ENCODE results near the gene ZC3H7B.
"Not testable (repeated sequence)": the region's sequence is repeated elsewhere in the genome, so short reads cannot be mapped to it uniquely, and the experiment has no call there.

ZC3H7B gene

GRCh38 chr22:41383085-41383484 lies 81.8 kb downstream of the ZC3H7B start:
- DNase-seq: no peak

- DNase-seq: no peak
Measured at GRCh38 chr22:41384128-41384527, 82.8 kb downstream of the ZC3H7B start.

- DNase-seq: no peak
Measured at GRCh38 chr22:41387341-41387740, 86.0 kb downstream of the ZC3H7B start.

GRCh38 chr22:41394012-41394356 lies 92.7 kb downstream of the ZC3H7B start:
- no peak for DNase-seq

- DNase-seq: no peak
Measured at GRCh38 chr22:41395531-41396240, 94.4 kb downstream of the ZC3H7B start.

- DNase-seq: no peak
Measured at GRCh38 chr22:41397143-41397811, 96.0 kb downstream of the ZC3H7B start.

GRCh38 chr22:41398921-41399320 lies 97.6 kb downstream of the ZC3H7B start:
- no peak for DNase-seq

- no peak for DNase-seq
Measured at GRCh38 chr22:41401781-41402648, 100.7 kb downstream of the ZC3H7B start.

GRCh38 chr22:41402851-41403250 lies 101.5 kb downstream of the ZC3H7B start:
- not testable (repeated sequence) for DNase-seq

- DNase-seq: no peak
Measured at GRCh38 chr22:41403532-41404318, 102.4 kb downstream of the ZC3H7B start.

- no peak for DNase-seq
Measured at GRCh38 chr22:41405588-41405987, 104.3 kb downstream of the ZC3H7B start.

GRCh38 chr22:41406410-41406809 lies 105.1 kb downstream of the ZC3H7B start:
- no peak for DNase-seq

- DNase-seq: no peak
Measured at GRCh38 chr22:41407433-41407832, 106.1 kb downstream of the ZC3H7B start.

GRCh38 chr22:41408665-41409064 lies 107.3 kb downstream of the ZC3H7B start:
- no peak for DNase-seq
